Activated naive CD4-positive, alpha-beta T cell treated with anti-CD3 and anti-CD28 coated beads, Interleukin-2, amount 50 U/mL, for 24 hours (primary cell): ENCODE data around the gene PPP2CA.
"Not testable (repeated sequence)": the region's sequence is repeated elsewhere in the genome, so short reads cannot be mapped to it uniquely, and the experiment has no call there.

ENCODE experiments used
- H3K27ac Mint-ChIP-seq: one replicate; pipeline ENCODE4 v1.8.0; 2021; ENCODE audit warnings: mild to moderate bottlenecking, mixed read lengths
- H3K27me3 Mint-ChIP-seq: one replicate; pipeline ENCODE4 v1.8.0; 2021; ENCODE audit warnings: mixed read lengths
- H3K36me3 Mint-ChIP-seq: one replicate; pipeline ENCODE4 v1.8.0; 2021; ENCODE audit warnings: mixed read lengths
- H3K4me1 Mint-ChIP-seq: one replicate; pipeline ENCODE4 v1.8.0; 2021; ENCODE audit warnings: mixed read lengths
- H3K4me3 Mint-ChIP-seq: one replicate; pipeline ENCODE4 v1.8.0; 2021; ENCODE audit warnings: mild to moderate bottlenecking, mixed read lengths
- H3K9me3 Mint-ChIP-seq: one replicate; pipeline ENCODE4 v1.8.0; 2021; ENCODE audit warnings: mixed read lengths

PPP2CA gene

DNA sequence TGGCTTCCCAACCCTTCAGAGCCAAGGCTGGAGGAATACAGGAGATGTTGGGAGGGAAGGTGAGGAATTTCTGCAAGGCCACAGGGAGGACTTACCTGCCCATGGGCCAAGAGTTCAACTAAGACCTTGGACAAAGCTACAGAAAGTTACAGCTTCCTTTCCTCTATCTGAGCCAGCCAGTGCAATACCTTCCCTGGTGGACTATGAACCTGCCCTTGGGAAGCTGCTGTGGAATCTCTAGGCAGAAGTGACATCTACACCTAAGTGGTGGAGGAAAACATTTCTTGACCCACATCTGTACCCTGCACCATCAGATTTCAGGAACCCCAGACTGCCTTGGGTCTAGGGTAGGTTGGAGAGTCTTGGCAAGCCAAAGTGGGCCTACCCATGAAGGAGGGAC lies 42.4 kb downstream of the PPP2CA start:
- no peak overlapping the region for H3K4me3 Mint-ChIP-seq
- no peaks in the 10 kb centered on the region for H3K4me1 Mint-ChIP-seq
- H3K27me3 Mint-ChIP-seq = no peaks in the 10 kb centered on the region
- no peak overlapping the region for H3K27ac Mint-ChIP-seq
- no peaks in the 10 kb centered on the region for H3K9me3 Mint-ChIP-seq
- no peaks in the 10 kb centered on the region for H3K36me3 Mint-ChIP-seq

DNA sequence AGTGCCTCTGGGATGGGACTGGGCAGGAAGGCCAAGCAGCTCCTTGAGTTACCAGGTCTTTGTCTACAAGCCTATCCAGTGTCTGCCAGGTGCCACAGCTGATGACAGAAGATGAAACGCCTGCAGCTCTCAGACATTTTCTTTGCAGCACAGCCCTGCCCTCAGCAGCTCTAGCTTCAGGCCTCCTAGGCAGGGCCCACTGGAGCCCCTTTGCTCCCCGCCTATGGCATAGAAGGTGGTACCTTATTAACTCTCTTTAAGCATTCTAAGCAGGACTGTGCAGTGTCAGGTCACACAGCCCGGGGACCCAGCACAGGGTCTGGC lies 47.8 kb downstream of the PPP2CA start:
- Mint-ChIP-seq H3K4me3 (peak overlapping the region; percentile 97), H3K27me3 (no peaks in the 10 kb centered on the region), H3K36me3 (peaks cover 2% of the 10 kb centered on the region), H3K9me3 (no peaks in the 10 kb centered on the region), H3K4me1 (peaks cover 18% of the 10 kb centered on the region), H3K27ac (peak overlapping the region; percentile 97)

GRCh38 chr5:134177369-134178095 lies 48.3 kb downstream of the PPP2CA start:
- H3K27ac Mint-ChIP-seq = peak overlapping the region; percentile 97
- H3K36me3 Mint-ChIP-seq = peaks cover 2% of the 10 kb centered on the region
- H3K4me3 Mint-ChIP-seq = peak overlapping the region; percentile 97
- H3K4me1 Mint-ChIP-seq = peaks cover 19% of the 10 kb centered on the region
- no peaks in the 10 kb centered on the region for H3K9me3 Mint-ChIP-seq
- no peaks in the 10 kb centered on the region for H3K27me3 Mint-ChIP-seq

GRCh38 chr5:134176511-134177368 lies 49.1 kb downstream of the PPP2CA start, which contains the start of gene SKP1:
Gene SKP1, minus strand, starts transcription at chr5:134176950. Its CDS starts 2,928 bp downstream, at chr5:134174022.
- H3K36me3 Mint-ChIP-seq = peaks cover 7% of the 10 kb centered on the region
- no peaks in the 10 kb centered on the region for H3K27me3 Mint-ChIP-seq
- H3K4me1 Mint-ChIP-seq = peaks cover 26% of the 10 kb centered on the region
- peak within 1 kb of the TSS; percentile 97 for H3K4me3 Mint-ChIP-seq
- H3K9me3 Mint-ChIP-seq = no peaks in the 10 kb centered on the region
- H3K27ac Mint-ChIP-seq = peak within 1 kb of the TSS; percentile 97

DNA sequence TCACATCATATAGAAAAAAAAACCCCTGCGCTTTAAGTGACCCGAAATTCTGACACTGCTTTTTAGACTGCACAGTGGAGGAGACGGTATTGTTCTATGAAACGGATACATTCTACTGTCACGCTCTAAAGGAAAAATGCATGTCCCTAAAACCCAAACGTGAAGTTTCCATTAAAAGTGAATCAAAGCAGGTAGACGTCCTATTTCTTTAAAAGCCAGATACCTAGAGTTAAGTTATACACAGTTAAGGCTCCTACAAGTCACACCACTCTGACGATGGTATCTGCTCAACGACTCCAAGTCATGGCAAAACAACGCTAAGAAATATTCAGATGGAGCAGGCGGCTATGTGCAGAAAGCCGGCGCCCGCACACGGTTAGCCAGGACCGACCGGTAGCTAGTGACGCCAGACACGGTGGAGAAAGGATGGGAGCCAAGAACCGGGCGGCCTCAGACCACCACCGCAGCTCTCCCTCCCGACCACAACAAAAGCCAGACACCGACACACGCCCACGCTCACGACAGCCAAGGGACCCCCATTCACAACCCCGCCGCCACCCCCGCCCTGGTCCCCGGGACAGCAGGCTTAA lies 49.9 kb downstream of the PPP2CA start:
- peak overlapping the region; percentile 97 for H3K4me3 Mint-ChIP-seq
- H3K27me3 Mint-ChIP-seq = no peaks in the 10 kb centered on the region
- H3K9me3 Mint-ChIP-seq = no peaks in the 10 kb centered on the region
- H3K27ac Mint-ChIP-seq = peak overlapping the region; percentile 97
- H3K4me1 Mint-ChIP-seq = peaks cover 33% of the 10 kb centered on the region
- H3K36me3 Mint-ChIP-seq = peaks cover 11% of the 10 kb centered on the region

GRCh38 chr5:134174841-134175839 lies 50.7 kb downstream of the PPP2CA start:
- H3K4me1 Mint-ChIP-seq = peaks cover 41% of the 10 kb centered on the region
- no peaks in the 10 kb centered on the region for H3K27me3 Mint-ChIP-seq
- no peaks in the 10 kb centered on the region for H3K9me3 Mint-ChIP-seq

DNA sequence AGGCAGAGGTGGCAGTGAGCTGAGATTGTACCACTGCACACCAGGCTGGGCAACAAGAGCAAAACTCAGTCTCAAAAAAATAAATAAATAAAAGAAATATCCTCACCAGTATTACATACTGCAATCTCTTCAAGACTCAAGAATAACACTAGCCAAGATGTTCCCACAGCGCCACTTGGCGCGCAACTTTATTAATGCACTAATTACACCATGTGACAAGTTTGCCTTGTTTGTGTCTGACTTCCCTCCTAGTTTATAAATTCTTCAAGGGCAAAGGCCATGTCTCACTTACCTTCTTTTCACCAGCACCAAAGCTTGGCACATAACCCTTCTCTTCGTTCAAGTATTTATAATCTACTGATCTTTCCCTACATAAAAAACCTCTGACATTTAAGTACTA lies 53.9 kb downstream of the PPP2CA start:
- Mint-ChIP-seq H3K36me3 (peaks cover 20% of the 10 kb centered on the region), H3K27ac (peak overlapping the region; percentile 73), H3K4me3 (peak overlapping the region; percentile 46), H3K27me3 (no peaks in the 10 kb centered on the region), H3K4me1 (peaks cover 54% of the 10 kb centered on the region), H3K9me3 (no peaks in the 10 kb centered on the region)

More at GRCh38 chr5:134174841-134175839, 50.7 kb downstream of the PPP2CA start:
- peaks cover 11% of the 10 kb centered on the region for H3K36me3 Mint-ChIP-seq
- H3K27ac Mint-ChIP-seq = peak overlapping the region; percentile 46
- peak overlapping the region; percentile 97 for H3K4me3 Mint-ChIP-seq

DNA sequence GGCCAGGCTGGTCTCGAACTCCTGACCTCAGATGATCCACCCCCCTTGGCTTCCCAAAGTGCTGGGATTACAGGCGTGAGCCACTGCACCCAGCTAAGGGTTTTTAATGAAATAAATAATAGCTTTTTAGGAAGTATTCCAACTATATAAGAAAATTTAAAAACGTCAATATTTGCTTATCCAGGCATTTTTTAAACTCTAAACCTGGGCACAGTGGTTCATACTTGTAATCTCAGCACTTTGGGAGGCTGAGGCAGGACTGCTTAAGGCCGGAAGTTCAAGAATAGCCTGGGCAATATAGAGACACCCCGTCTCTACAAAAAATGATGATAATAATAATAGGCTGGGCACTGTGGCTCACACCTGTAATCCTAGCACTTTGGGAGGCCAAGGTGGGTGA lies 63.3 kb downstream of the PPP2CA start:
- Mint-ChIP-seq H3K27me3 (no peaks in the 10 kb centered on the region), H3K4me1 (peaks cover 60% of the 10 kb centered on the region), H3K36me3 (peaks cover 38% of the 10 kb centered on the region), H3K9me3 (no peaks in the 10 kb centered on the region), H3K27ac (no peak overlapping the region), H3K4me3 (no peak overlapping the region)

GRCh38 chr5:134161513-134162395 lies 64.1 kb downstream of the PPP2CA start:
- Mint-ChIP-seq H3K9me3 (no peaks in the 10 kb centered on the region), H3K27ac (peak overlapping the region; percentile 79), H3K4me3 (peak overlapping the region; percentile 30), H3K4me1 (peaks cover 60% of the 10 kb centered on the region), H3K27me3 (no peaks in the 10 kb centered on the region), H3K36me3 (peaks cover 35% of the 10 kb centered on the region)

GRCh38 chr5:134153657-134154056 lies 72.2 kb downstream of the PPP2CA start:
- no peak overlapping the region for H3K4me3 Mint-ChIP-seq
- peaks cover 30% of the 10 kb centered on the region for H3K36me3 Mint-ChIP-seq
- no peaks in the 10 kb centered on the region for H3K9me3 Mint-ChIP-seq
- peaks cover 86% of the 10 kb centered on the region for H3K4me1 Mint-ChIP-seq
- H3K27me3 Mint-ChIP-seq = no peaks in the 10 kb centered on the region
- peak overlapping the region; percentile 31 for H3K27ac Mint-ChIP-seq

GRCh38 chr5:134153241-134153640 lies 72.6 kb downstream of the PPP2CA start:
- no peak overlapping the region for H3K4me3 Mint-ChIP-seq
- H3K9me3 Mint-ChIP-seq = no peaks in the 10 kb centered on the region
- no peaks in the 10 kb centered on the region for H3K27me3 Mint-ChIP-seq
- peaks cover 84% of the 10 kb centered on the region for H3K4me1 Mint-ChIP-seq
- H3K27ac Mint-ChIP-seq = peak overlapping the region; percentile 46
- H3K36me3 Mint-ChIP-seq = peaks cover 29% of the 10 kb centered on the region

DNA sequence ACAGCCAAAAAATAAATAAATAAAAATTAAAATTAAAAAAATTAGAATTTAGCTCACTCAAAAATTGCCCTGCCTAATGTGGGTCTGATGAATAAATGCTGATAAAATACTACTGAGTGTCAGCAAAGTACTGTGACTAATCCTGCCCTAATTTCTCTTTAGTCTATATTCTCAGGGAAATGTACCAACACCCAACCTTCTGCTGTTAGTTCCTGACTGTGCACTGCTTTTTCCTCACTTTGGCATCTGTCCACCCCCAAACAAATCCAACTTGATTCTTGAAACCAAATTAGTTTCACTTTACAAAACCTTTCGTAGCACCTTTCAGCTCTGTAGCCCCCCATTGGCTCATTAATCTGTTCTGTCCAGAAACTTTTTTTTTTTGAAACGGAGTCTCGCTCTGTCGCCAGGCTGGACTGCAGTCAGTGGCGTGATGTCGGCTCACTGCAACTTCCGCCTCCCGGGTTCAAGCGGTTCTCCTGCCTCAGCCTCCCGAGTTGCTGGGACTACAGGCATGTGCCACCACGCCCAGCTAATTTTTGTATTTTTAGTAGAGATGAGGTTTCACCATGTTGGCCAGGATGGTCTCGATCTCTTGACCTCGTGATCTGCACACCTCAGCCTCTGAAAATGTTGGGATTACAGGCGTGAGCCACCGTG lies 73.6 kb downstream of the PPP2CA start:
- peaks cover 24% of the 10 kb centered on the region for H3K36me3 Mint-ChIP-seq
- peak overlapping the region; percentile 33 for H3K4me3 Mint-ChIP-seq
- H3K9me3 Mint-ChIP-seq, H3K27me3 Mint-ChIP-seq: not testable (repeated sequence)
- peaks cover 77% of the 10 kb centered on the region for H3K4me1 Mint-ChIP-seq
- H3K27ac Mint-ChIP-seq = peak overlapping the region; percentile 90

DNA sequence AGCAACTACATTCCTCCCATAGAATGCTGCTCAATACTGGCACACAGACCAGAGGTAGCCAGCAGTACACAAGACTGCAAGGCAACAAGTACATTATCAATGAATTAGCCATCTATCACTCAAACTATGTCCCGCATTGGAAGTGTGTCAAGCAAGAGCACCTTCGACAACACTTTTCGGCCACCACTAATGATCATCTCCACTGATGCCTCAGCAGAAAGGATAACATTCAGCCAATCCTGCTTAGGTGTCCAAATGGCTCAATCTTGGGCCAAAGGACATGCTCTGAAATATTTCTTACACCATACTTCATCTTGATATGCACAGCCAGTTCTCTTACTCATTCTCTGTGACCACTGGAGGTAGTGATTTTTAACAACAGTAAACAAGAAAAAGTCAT lies 74.2 kb downstream of the PPP2CA start:
- peaks cover 76% of the 10 kb centered on the region for H3K4me1 Mint-ChIP-seq
- peak overlapping the region; percentile 5 for H3K4me3 Mint-ChIP-seq
- peak overlapping the region; percentile 70 for H3K27ac Mint-ChIP-seq
- H3K27me3 Mint-ChIP-seq = no peaks in the 10 kb centered on the region
- H3K36me3 Mint-ChIP-seq = peaks cover 26% of the 10 kb centered on the region
- no peaks in the 10 kb centered on the region for H3K9me3 Mint-ChIP-seq
